NCI-H226 (cell line): Measurements from ENCODE around the gene SNED1.

Experiments used
- DNase-seq: peaks from one replicate; pipeline ENCODE4 v3.0.0-alpha.2; 2015

The SNED1 gene

GRCh38 chr2:241112046-241112445, 113.6 kb downstream of the SNED1 start:
- no peak for DNase-seq

GRCh38 chr2:241112592-241112991, 114.2 kb downstream of the SNED1 start:
- no peak for DNase-seq

- DNase-seq = no peak
These were observed 116.4 kb downstream of the SNED1 start for GRCh38 chr2:241114836-241115235.

GRCh38 chr2:241115361-241115760, 116.9 kb downstream of the SNED1 start:
- no peak for DNase-seq

- DNase-seq = no peak
These were observed 118.5 kb downstream of the SNED1 start for GRCh38 chr2:241116606-241117560.

- DNase-seq = no peak
These were observed 120.5 kb downstream of the SNED1 start for GRCh38 chr2:241118737-241119505.

- no peak for DNase-seq
These were observed 122.0 kb downstream of the SNED1 start for GRCh38 chr2:241120440-241120839.

GRCh38 chr2:241121008-241121407, 122.6 kb downstream of the SNED1 start:
- no peak for DNase-seq

- DNase-seq = no peak
These were observed 124.1 kb downstream of the SNED1 start for GRCh38 chr2:241122376-241123002.

GRCh38 chr2:241123816-241124536, 125.6 kb downstream of the SNED1 start:
- DNase-seq = no peak

- DNase-seq = no peak
These were observed 127.2 kb downstream of the SNED1 start for GRCh38 chr2:241125626-241126025.

- no peak for DNase-seq
These were observed 127.8 kb downstream of the SNED1 start for GRCh38 chr2:241126201-241126611.

GRCh38 chr2:241126771-241127202, 128.4 kb downstream of the SNED1 start:
- DNase-seq = no peak

GRCh38 chr2:241128266-241128665, 129.8 kb downstream of the SNED1 start:
- DNase-seq = no peak

GRCh38 chr2:241129086-241129871, 130.9 kb downstream of the SNED1 start:
- DNase-seq = no peak

- DNase-seq = no peak
These were observed 131.9 kb downstream of the SNED1 start for GRCh38 chr2:241130316-241130715.

GRCh38 chr2:241131531-241131930, 133.1 kb downstream of the SNED1 start:
- DNase-seq = no peak

- DNase-seq = no peak
These were observed 134.4 kb downstream of the SNED1 start for GRCh38 chr2:241132538-241133435.

GRCh38 chr2:241133436-241133820, 135.0 kb downstream of the SNED1 start:
- no peak for DNase-seq

GRCh38 chr2:241134711-241135110, 136.3 kb downstream of the SNED1 start:
- DNase-seq = no peak

- no peak for DNase-seq
These were observed 137.3 kb downstream of the SNED1 start for GRCh38 chr2:241135737-241136136.
